Activated T-helper 1 cell treated with Interleukin-2 at 50 U/mL for 16 hours (primary cell): ENCODE measurements around the gene MUC20.
"Not testable (repeated sequence)": the region's sequence is repeated elsewhere in the genome, so short reads cannot be mapped to it uniquely, and the experiment has no call there.

ENCODE experiments used
- DNase-seq: peaks from one replicate; pipeline ENCODE4 v3.0.0-alpha.2; 2020; ENCODE audit warnings: low read depth

Gene MUC20

GRCh38 chr3:195770841-195771645 is 50.3 kb downstream of the MUC20 start:
- not testable (repeated sequence) for DNase-seq

- DNase-seq, result no peak
Observed at GRCh38 chr3:195771646-195772300, 51.0 kb downstream of the MUC20 start.

GRCh38 chr3:195773956-195774537 is 53.3 kb downstream of the MUC20 start:
- DNase-seq, result no peak

GRCh38 chr3:195774917-195775316 is 54.1 kb downstream of the MUC20 start:
- DNase-seq, result no peak

GRCh38 chr3:195777975-195778374 is 57.2 kb downstream of the MUC20 start:
- no peak for DNase-seq

GRCh38 chr3:195781236-195781635 is 60.5 kb downstream of the MUC20 start:
- DNase-seq, result not testable (repeated sequence)
